ENCODE data around the gene PCID2.

DNA sequence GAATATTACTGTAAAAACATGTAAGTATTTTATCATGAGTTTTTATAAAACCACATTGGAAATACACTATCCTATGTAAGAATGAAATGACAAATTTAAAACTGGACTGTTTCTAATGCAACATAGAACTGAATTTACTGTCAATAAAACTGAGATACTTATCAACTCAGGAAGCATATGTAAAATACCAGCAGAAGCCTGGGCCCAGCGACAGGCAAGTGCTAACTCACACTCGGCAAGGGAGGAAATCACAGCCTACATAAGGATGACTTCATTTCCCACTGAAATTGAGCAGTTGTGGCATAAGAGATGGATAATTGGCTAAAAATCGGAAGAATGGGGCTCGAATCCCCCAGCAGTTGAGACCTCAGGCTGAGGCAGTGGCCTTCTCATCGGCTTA, 38.0 kb downstream of the PCID2 start:
- no peak for TF ChIP-seq FOXK2 (IDR thresholded peaks at IDR 0.05)
- no peak for TF ChIP-seq FOXM1 (IDR thresholded peaks at IDR 0.05; ENCODE audit: borderline replicate concordance)
- TF ChIP-seq TARDBP (IDR thresholded peaks at IDR 0.05), result no peak
- TF ChIP-seq HDGF (IDR thresholded peaks at IDR 0.05; ENCODE audit: borderline replicate concordance), result no peak
- no peak for TF ChIP-seq BHLHE40 (IDR thresholded peaks at IDR 0.05; ENCODE audit: borderline replicate concordance)
- no peak for TF ChIP-seq SUZ12 (IDR thresholded peaks at IDR 0.05)
- TF ChIP-seq ARNT (IDR thresholded peaks at IDR 0.05), result no peak

All from HEK293T (cell line).